Measurements from ENCODE around the gene MDC1. TPM values are rescaled to one million over a fixed set of nuclear protein-coding genes. Genes with fewer than 3 reads are reported as not detected.
A peak's percentile ranks its signal among the peaks of the same experiment; 100 is the strongest.

Gene MDC1
- total RNA-seq, 2 experiments from 2014 or later, result 50.5 to 56.8 TPM

DNA sequence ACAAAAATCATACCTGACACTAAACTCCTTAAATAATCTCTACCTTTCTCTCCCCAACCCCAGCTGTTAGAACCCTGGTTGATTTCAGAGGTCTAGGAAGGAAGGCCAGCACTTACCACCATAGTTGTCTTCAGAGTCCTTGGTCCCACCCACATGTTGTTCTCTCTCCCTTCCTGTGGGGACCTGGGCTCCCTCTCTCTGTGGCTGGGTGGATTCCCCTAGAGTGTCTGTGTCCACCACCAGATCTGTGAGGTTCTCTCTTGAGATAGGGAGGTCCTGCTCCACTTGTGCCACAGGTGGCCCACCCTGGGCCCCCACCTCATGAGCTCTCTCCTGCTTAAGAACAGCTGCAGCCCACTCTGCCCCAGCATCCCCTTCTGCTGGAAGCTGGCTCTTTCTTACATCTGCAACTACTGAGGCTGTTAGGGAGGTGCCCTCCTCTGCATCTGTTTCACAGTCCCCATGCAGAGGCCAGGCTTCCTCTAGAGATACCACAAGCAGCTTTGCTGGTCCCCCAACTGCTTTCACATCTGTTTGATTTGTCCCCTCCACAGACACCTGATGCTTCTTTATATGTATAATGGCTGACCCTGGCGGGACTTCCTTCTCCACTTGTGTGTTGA, 5.2 kb downstream of the MDC1 start:
- DNase-seq (peak in 1 of 14 experiments; percentile 2), ATAC-seq (ENCODE audit: poor library complexity) (no peak)
- intact Hi-C loops (cut with DNase I, micrococcal nuclease), result no loop called here
- Mint-ChIP-seq H3K27me3 (no peaks in the 10 kb centered on the region), H3K9me3 (no peaks in the 10 kb centered on the region), H3K27ac (no peak overlapping the region), H3K4me1 (ENCODE audit: low read depth) (peaks cover 13% of the 10 kb centered on the region), H3K4me3 (no peak overlapping the region), H3K36me3 (ENCODE audit: low read depth) (peaks cover 85% of the 10 kb centered on the region)
- H3K4me1 ChIP-seq (ENCODE audit: insufficient read depth, low read length), result peaks cover 9% of the 10 kb centered on the region
- ChIA-PET POLR2A (interaction anchor here (2.3 kb wide), 1 partner anchor 27 kb away, joined by 6 read pairs; no protein-coding TSS in a partner anchor), CTCF (interaction anchor here (0.7 to 4.1 kb wide), 2 partner anchors 19 to 33 kb away, joined by 3 to 15 read pairs; no protein-coding TSS in a partner anchor)
- TF ChIP-seq, protein P1, sequence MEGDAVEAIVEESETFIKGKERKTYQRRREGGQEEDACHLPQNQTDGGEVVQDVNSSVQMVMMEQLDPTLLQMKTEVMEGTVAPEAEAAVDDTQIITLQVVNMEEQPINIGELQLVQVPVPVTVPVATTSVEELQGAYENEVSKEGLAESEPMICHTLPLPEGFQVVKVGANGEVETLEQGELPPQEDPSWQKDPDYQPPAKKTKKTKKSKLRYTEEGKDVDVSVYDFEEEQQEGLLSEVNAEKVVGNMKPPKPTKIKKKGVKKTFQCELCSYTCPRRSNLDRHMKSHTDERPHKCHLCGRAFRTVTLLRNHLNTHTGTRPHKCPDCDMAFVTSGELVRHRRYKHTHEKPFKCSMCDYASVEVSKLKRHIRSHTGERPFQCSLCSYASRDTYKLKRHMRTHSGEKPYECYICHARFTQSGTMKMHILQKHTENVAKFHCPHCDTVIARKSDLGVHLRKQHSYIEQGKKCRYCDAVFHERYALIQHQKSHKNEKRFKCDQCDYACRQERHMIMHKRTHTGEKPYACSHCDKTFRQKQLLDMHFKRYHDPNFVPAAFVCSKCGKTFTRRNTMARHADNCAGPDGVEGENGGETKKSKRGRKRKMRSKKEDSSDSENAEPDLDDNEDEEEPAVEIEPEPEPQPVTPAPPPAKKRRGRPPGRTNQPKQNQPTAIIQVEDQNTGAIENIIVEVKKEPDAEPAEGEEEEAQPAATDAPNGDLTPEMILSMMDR (IDR thresholded peaks at IDR 0.05), result no peak
- no peak overlapping the region for H3K27ac ChIP-seq (ENCODE audit: low read depth in 1 of 2, low read length in 2 of 2)
- no peak overlapping the region for H3K4me3 ChIP-seq (ENCODE audit: low read length)
- no peaks in the 10 kb centered on the region for H3K27me3 ChIP-seq (ENCODE audit: control insufficient read depth in 1 of 2, insufficient read depth in 2 of 2, low read length in 2 of 2)
- no peaks in the 10 kb centered on the region for H3K9me3 ChIP-seq (ENCODE audit: control insufficient read depth in 1 of 2, insufficient read depth in 1 of 2, low read length in 2 of 2)
- H3K36me3 ChIP-seq (ENCODE audit: insufficient read depth, low read length), result peaks cover 55% of the 10 kb centered on the region

DNA sequence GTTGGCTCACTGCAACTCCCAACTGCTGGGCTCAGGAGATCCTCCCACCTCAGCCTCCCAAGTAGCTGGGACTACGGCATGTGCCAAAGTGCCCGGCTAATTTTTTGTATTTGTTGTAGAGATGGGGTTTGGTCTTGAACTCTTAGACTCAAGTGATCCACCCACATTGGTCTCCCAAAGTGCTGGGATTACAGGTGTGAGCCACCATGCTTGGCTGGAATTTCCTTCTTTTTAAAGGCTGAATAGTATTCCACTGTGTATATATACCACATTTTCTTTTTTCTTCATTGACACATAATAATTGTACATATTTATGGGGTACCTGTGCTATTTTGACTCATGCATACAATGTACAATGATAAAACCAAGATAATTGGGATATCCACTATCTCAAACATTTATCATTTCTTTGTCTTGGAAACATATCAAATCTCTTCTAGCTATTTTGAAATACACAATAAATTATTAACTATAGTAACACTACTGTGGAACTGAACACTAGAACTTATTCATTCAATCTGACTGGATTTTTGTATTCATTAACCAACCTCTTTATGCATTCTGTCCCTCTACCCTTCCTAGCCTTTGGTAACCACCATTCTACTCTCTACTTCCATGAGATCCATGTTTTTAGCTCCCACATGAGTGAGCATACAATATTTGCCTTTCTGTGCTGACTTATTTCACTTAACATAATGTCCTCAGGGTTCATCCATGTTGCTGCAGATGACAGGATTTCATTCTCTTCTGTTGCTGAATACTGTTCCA, 7.8 kb downstream of the MDC1 start:
- no peak overlapping the region for H3K4me3 ChIP-seq (ENCODE audit: low read length)
- H3K9me3 ChIP-seq (ENCODE audit: control insufficient read depth in 1 of 2, insufficient read depth in 1 of 2, low read length in 2 of 2), result no peaks in the 10 kb centered on the region
- H3K27ac ChIP-seq (ENCODE audit: low read depth in 1 of 2, low read length in 2 of 2), result no peak overlapping the region
- H3K36me3 ChIP-seq (ENCODE audit: insufficient read depth, low read length), result peaks cover 64% of the 10 kb centered on the region
- TF ChIP-seq, protein P1 (IDR thresholded peaks at IDR 0.05), result no peak
- H3K4me1 ChIP-seq (ENCODE audit: insufficient read depth, low read length), result no peaks in the 10 kb centered on the region
- Mint-ChIP-seq H3K9me3 (no peaks in the 10 kb centered on the region), H3K4me3 (no peak overlapping the region), H3K27ac (no peak overlapping the region), H3K27me3 (no peaks in the 10 kb centered on the region), H3K36me3 (ENCODE audit: low read depth) (peaks cover 87% of the 10 kb centered on the region), H3K4me1 (ENCODE audit: low read depth) (no peaks in the 10 kb centered on the region)
- intact Hi-C loops (cut with DNase I, micrococcal nuclease), result no loop called here
- DNase-seq (no peak), ATAC-seq (ENCODE audit: poor library complexity) (no peak)
- POLR2A ChIA-PET, result no interaction called here
- no peaks in the 10 kb centered on the region for H3K27me3 ChIP-seq (ENCODE audit: control insufficient read depth in 1 of 2, insufficient read depth in 2 of 2, low read length in 2 of 2)
- CTCF ChIA-PET, result interaction anchor here (0.6 to 4.1 kb wide), 2 partner anchors 9 to 30 kb away, joined by 3 to 15 read pairs; no protein-coding TSS in a partner anchor

DNA sequence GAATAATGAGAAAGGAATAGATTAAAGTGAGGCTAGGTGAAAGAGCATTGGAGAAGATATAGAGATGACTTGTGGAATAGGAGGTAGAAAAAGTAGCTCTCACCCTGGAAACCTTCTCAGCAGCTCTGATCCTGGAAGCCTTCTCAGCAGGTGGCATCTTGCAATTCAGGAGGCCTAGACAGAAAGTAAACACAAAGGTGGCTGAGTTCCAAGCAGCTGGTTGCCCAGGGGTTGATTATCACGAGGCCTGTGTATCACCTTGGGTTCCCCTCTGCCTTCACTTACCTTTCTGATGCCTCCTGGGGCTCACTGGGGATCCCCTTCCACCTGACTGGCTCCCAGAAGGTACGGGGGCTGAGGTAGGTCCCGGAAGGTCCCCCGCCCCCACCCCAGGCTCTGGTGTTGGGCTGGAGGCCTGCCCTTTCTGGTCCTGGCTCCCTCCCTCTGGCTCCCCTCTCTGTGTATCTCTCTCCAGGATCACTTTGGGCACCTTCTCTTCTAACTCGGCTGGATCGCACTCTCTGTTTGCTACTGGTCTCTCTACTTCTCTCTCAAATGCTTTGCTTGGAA, 9.7 kb downstream of the MDC1 start:
- H3K9me3 ChIP-seq (ENCODE audit: control insufficient read depth in 1 of 2, insufficient read depth in 1 of 2, low read length in 2 of 2), result no peaks in the 10 kb centered on the region
- Mint-ChIP-seq H3K27me3 (no peaks in the 10 kb centered on the region), H3K9me3 (no peaks in the 10 kb centered on the region), H3K4me1 (ENCODE audit: low read depth) (no peaks in the 10 kb centered on the region), H3K36me3 (ENCODE audit: low read depth) (peaks cover 87% of the 10 kb centered on the region), H3K27ac (no peak overlapping the region), H3K4me3 (no peak overlapping the region)
- H3K27ac ChIP-seq (ENCODE audit: low read depth in 1 of 2, low read length in 2 of 2), result no peak overlapping the region
- no peaks in the 10 kb centered on the region for H3K27me3 ChIP-seq (ENCODE audit: control insufficient read depth in 1 of 2, insufficient read depth in 2 of 2, low read length in 2 of 2)
- TF ChIP-seq, protein P1 (IDR thresholded peaks at IDR 0.05), result no peak
- CTCF ChIA-PET, result interaction anchor here (1.6 kb wide), 1 partner anchor 28 kb away, joined by 4 read pairs; no protein-coding TSS in a partner anchor
- peak in 1 of 14 experiments; percentile 1 for DNase-seq
- H3K4me1 ChIP-seq (ENCODE audit: insufficient read depth, low read length), result no peaks in the 10 kb centered on the region
- peaks cover 54% of the 10 kb centered on the region for H3K36me3 ChIP-seq (ENCODE audit: insufficient read depth, low read length)
- no peak overlapping the region for H3K4me3 ChIP-seq (ENCODE audit: low read length)
- no peak for ATAC-seq (ENCODE audit: poor library complexity)
- POLR2A ChIA-PET, result interaction anchor here (1.0 kb wide), 1 partner anchor 10 kb away, joined by 3 read pairs; the partner anchor contains the start of gene MDC1
- intact Hi-C loops (cut with DNase I, micrococcal nuclease), result no loop called here

All from CD4-positive, alpha-beta T cell (primary cell).